CD14-positive monocyte (primary cell): ENCODE measurements around the gene UVSSA. TPM values are rescaled to one million over a fixed set of nuclear protein-coding genes. Genes with fewer than 3 reads are reported as not detected.

ENCODE experiments used
- DNase-seq, 3 donors: peaks; one replicate each; pipeline ENCODE4 v3.0.0-alpha.2; 2011 to 2022
- H2AFZ ChIP-seq: 2 replicates; pipeline ENCODE4 v1.6.0; 2012; ENCODE audit warnings: mild to moderate bottlenecking, low read depth, low read length, inconsistent platforms; ENCODE audit not compliant: insufficient read depth, poor library complexity, severe bottlenecking
- H3K27ac ChIP-seq, 2 donors: 1 replicate in 1 of 2; 2 replicates in 1 of 2; pipeline ENCODE4 v1.5.1; 2012 to 2013; ENCODE audit warnings: low read length in 2 of 2, control low read depth in 1 of 2, inconsistent platforms in 1 of 2, low read depth in 1 of 2, mild to moderate bottlenecking in 1 of 2
- H3K27me3 ChIP-seq, 2 donors: one replicate each; pipeline versions ENCODE4 v1.6.0 to v1.6.1; 2011 to 2013; ENCODE audit warnings: low read length in 2 of 2; ENCODE audit not compliant: control insufficient read depth in 2 of 2, insufficient read depth in 2 of 2
- H3K36me3 ChIP-seq, 2 donors: replicated peaks in 1 of 2; 1 replicate in 1 of 2; 2 replicates in 1 of 2; pipeline versions ENCODE4 v1.5.1 to v1.6.1; 2012 to 2013; ENCODE audit warnings: low read length in 2 of 2, control low read depth in 1 of 2, inconsistent platforms in 1 of 2, mild to moderate bottlenecking in 1 of 2; ENCODE audit not compliant: insufficient read depth in 2 of 2, control insufficient read depth in 1 of 2
- H3K4me1 ChIP-seq, 2 donors: 1 replicate in 1 of 2; 2 replicates in 1 of 2; pipeline versions ENCODE4 v1.5.1 to v1.6.1; 2012 to 2013; ENCODE audit warnings: low read length in 2 of 2, control low read depth in 1 of 2, inconsistent platforms in 1 of 2, mild to moderate bottlenecking in 1 of 2, moderate library complexity in 1 of 2; ENCODE audit not compliant: insufficient read depth in 2 of 2, control insufficient read depth in 1 of 2
- H3K4me2 ChIP-seq: replicated peaks from 2 replicates; pipeline ENCODE3; 2012; ENCODE audit warnings: low read length, moderate library complexity, mild to moderate bottlenecking; ENCODE audit not compliant: poor library complexity, severe bottlenecking; ENCODE audit errors: extremely low read depth
- H3K4me3 ChIP-seq, 3 experiments: fragments of 200-600 bp in 1 of 3; sonication (generic) in 1 of 3; replicated peaks in 1 of 3; 1 replicate in 2 of 3; 2 replicates in 1 of 3; pipeline ENCODE4 v1.5.1; 2011 to 2013; ENCODE audit warnings: low read length in 3 of 3, mild to moderate bottlenecking in 3 of 3, control low read depth in 2 of 3, low read depth in 2 of 3, inconsistent platforms in 1 of 3, moderate library complexity in 1 of 3
- H3K79me2 ChIP-seq: 2 replicates; pipeline ENCODE4 v1.6.0; 2012; ENCODE audit warnings: mild to moderate bottlenecking, control low read depth, inconsistent platforms, low read length, moderate library complexity; ENCODE audit not compliant: insufficient read depth
- H3K9ac ChIP-seq: 2 replicates; pipeline ENCODE4 v1.6.0; 2017; ENCODE audit warnings: low read length, mild to moderate bottlenecking; ENCODE audit not compliant: insufficient read depth, poor library complexity, severe bottlenecking
- H3K9me3 ChIP-seq, 2 donors: replicated peaks in 1 of 2; 1 replicate in 1 of 2; 2 replicates in 1 of 2; pipeline versions ENCODE4 v1.5.1 to v1.6.1; 2012 to 2013; ENCODE audit warnings: low read length in 2 of 2, control low read depth in 1 of 2; ENCODE audit not compliant: control insufficient read depth in 1 of 2, insufficient read depth in 1 of 2
- H4K20me1 ChIP-seq: 2 replicates; pipeline ENCODE4 v1.6.0; 2012; ENCODE audit warnings: mild to moderate bottlenecking, low read length, control low read depth, moderate library complexity; ENCODE audit not compliant: insufficient read depth
- H3K27ac Mint-ChIP-seq, 7 donors: one replicate each; pipeline ENCODE4 v1.8.0; 2020; ENCODE audit warnings: mild to moderate bottlenecking in 7 of 7, mixed read lengths in 7 of 7, moderate library complexity in 6 of 7, inconsistent platforms in 2 of 7
- H3K27me3 Mint-ChIP-seq, 3 donors: one replicate each; pipeline ENCODE4 v1.8.0; 2021 to 2022; ENCODE audit warnings: low read depth in 3 of 3, mild to moderate bottlenecking in 3 of 3, mixed read lengths in 3 of 3, moderate library complexity in 3 of 3, inconsistent platforms in 1 of 3
- H3K36me3 Mint-ChIP-seq, 2 donors: one replicate each; pipeline ENCODE4 v1.8.0; 2020; ENCODE audit warnings: mixed read lengths in 2 of 2, inconsistent platforms in 1 of 2, mild to moderate bottlenecking in 1 of 2
- H3K4me1 Mint-ChIP-seq: one replicate; pipeline ENCODE4 v1.8.0; 2020; ENCODE audit warnings: mild to moderate bottlenecking, mixed read lengths
- H3K4me3 Mint-ChIP-seq, 2 donors: one replicate each; pipeline ENCODE4 v1.8.0; 2020; ENCODE audit warnings: mild to moderate bottlenecking in 2 of 2, mixed read lengths in 2 of 2, moderate library complexity in 1 of 2
- H3K9me3 Mint-ChIP-seq, 7 donors: one replicate each; pipeline ENCODE4 v1.8.0; 2020 to 2022; ENCODE audit warnings: mixed read lengths in 7 of 7, mild to moderate bottlenecking in 6 of 7, moderate library complexity in 6 of 7, inconsistent platforms in 2 of 7
- CTCF ChIP-seq: fragments of 200-600 bp; IDR thresholded peaks from one replicate; pipeline ENCODE4 v1.8.0; 2022; ENCODE audit warnings: antibody characterized with exemption, mild to moderate bottlenecking
- WGBS: methylation state at CpG from one replicate; pipeline ENCODE4 v1.1.5; 2013; ENCODE audit warnings: missing lambda C conversion rate; ENCODE audit not compliant: insufficient coverage; 5-methylcytosine and 5-hydroxymethylcytosine counted together
- intact Hi-C, 2 donors: fragments of 100-400 bp; cut with micrococcal nuclease; formaldehyde crosslinking; loops; one replicate each; pipeline versions ENCODE4 v1.15.0 to v1.15.1; 2023
- polyA plus RNA-seq, 3 donors: library from polyadenylated mRNA; depleted of rRNA in 1 of 3; unstranded in 2 of 3; stranded (reverse) in 1 of 3; fragments of 300-500 nt in 2 of 3; fragments of >200 nt in 1 of 3; fragmentation: Illumina TruSeq in 2 of 3; gene quantifications; 1 replicate in 2 of 3; 2 replicates in 1 of 3; pipeline ENCODE4 v1.2.3, GENCODE V29; 2012 to 2021

The UVSSA gene
- polyA plus RNA-seq, 3 donors, result 2.6 to 54.0 (median 4.8) TPM

GRCh38 chr4:1399508-1400190, 52.6 kb downstream of the UVSSA start:
- WGBS, result 84% methylated on average over 13 of the region's 15 CpGs
- H3K4me3 ChIP-seq, result no peak overlapping the region
- H3K79me2 ChIP-seq, result no peaks in the 10 kb centered on the region
- Mint-ChIP-seq H3K27me3 (peaks cover 40 to 51% (median 42%) of the 10 kb centered on the region in 3 donors), H3K4me3 (peak overlapping the region in 1 of 2 donors; percentile 15), H3K27ac (no peak overlapping the region), H3K36me3 (peaks cover 2 to 12% of the 10 kb centered on the region in 2 donors), H3K9me3 (peaks cover 33 to 55% (median 48%) of the 10 kb centered on the region in 7 donors), H3K4me1 (no peaks in the 10 kb centered on the region)
- H3K27me3 ChIP-seq, result peaks cover 11 to 37% of the 10 kb centered on the region in 2 donors
- no peak overlapping the region for H3K27ac ChIP-seq
- no peak for TF ChIP-seq CTCF
- H3K9ac ChIP-seq, result no peak overlapping the region
- H3K4me1 ChIP-seq, result no peaks in the 10 kb centered on the region
- no peak for DNase-seq
- no peak overlapping the region for H2AFZ ChIP-seq
- no peaks in the 10 kb centered on the region for H4K20me1 ChIP-seq
- H3K36me3 ChIP-seq, result peaks cover 0 to 2% of the 10 kb centered on the region in 2 donors
- H3K9me3 ChIP-seq, result peaks cover 58 to 59% of the 10 kb centered on the region in 2 donors
- intact Hi-C loops, result no loop called here
- no peak overlapping the region for H3K4me2 ChIP-seq

GRCh38 chr4:1400191-1400805, 53.3 kb downstream of the UVSSA start:
- Histone ChIP-seq H3K27me3 (peaks cover 17 to 44% of the 10 kb centered on the region in 2 donors), H3K79me2 (no peaks in the 10 kb centered on the region), H3K4me2 (no peak overlapping the region), H3K36me3 (no peaks in the 10 kb centered on the region), H3K9ac (no peak overlapping the region), H3K27ac (no peak overlapping the region), H3K4me1 (no peaks in the 10 kb centered on the region), H2AFZ (no peak overlapping the region), H3K9me3 (peaks cover 51 to 59% of the 10 kb centered on the region in 2 donors), H4K20me1 (no peaks in the 10 kb centered on the region), H3K4me3 (no peak overlapping the region)
- Mint-ChIP-seq H3K9me3 (peaks cover 32 to 55% (median 47%) of the 10 kb centered on the region in 7 donors), H3K4me1 (no peaks in the 10 kb centered on the region), H3K36me3 (peaks cover 3 to 11% of the 10 kb centered on the region in 2 donors), H3K27me3 (peaks cover 47 to 57% (median 49%) of the 10 kb centered on the region in 3 donors), H3K27ac (no peak overlapping the region), H3K4me3 (peak overlapping the region in 1 of 2 donors; percentile 51)
- intact Hi-C loops, result no loop called here
- no peak for TF ChIP-seq CTCF
- 95% methylated on average over 2 of the region's 11 CpGs for WGBS
- no peak for DNase-seq
